H1 (cell line): Measurements from ENCODE around the gene FGF19. TPM values are rescaled to one million over a fixed set of nuclear protein-coding genes. Genes with fewer than 3 reads are reported as not detected.

ENCODE experiments used
- CTCF ChIA-PET: fragments of 300-600 bp; sonication (Branson Sonifier 250); formaldehyde crosslinking; loops from one replicate; lab custom pipeline; 2021; ENCODE audit not compliant: partially characterized antibody; lab: Charles Lee
- POLR2A ChIA-PET: fragments of 300-600 bp; sonication (Branson Sonifier 250); formaldehyde crosslinking; loops from one replicate; lab custom pipeline; 2021; ENCODE audit warnings: inconsistent platforms; ENCODE audit not compliant: partially characterized antibody; lab: Charles Lee
- DNase-seq, 2 experiments: peaks; one replicate each; pipeline versions ENCODE4 v3.0.0 to v3.0.0-alpha.2; 2010 to 2022; ENCODE audit warnings: low spot score in 2 of 2, low read depth in 1 of 2, mixed read lengths in 1 of 2
- FAIRE-seq: peaks from 2 replicates; lab custom pipeline; 2011; peaks lifted over from hg19 to GRCh38; lab: Jason Lieb, UNC
- H2AFZ ChIP-seq: 2 replicates; pipeline ENCODE4 v1.8.1; 2012; ENCODE audit warnings: low read length, inconsistent platforms
- H2AK5ac ChIP-seq: 2 replicates; pipeline ENCODE4 v1.6.1; 2013; ENCODE audit warnings: low read depth, low read length
- H2BK120ac ChIP-seq: replicated peaks from 2 replicates; pipeline ENCODE3; 2013; ENCODE audit warnings: low read depth, low read length, inconsistent platforms
- H2BK12ac ChIP-seq: 2 replicates; pipeline ENCODE4 v1.6.1; 2013; ENCODE audit warnings: low read depth, low read length
- H2BK15ac ChIP-seq: 2 replicates; pipeline ENCODE4 v1.6.1; 2013; ENCODE audit warnings: low read length
- H2BK20ac ChIP-seq: 2 replicates; pipeline ENCODE4 v1.6.1; 2013; ENCODE audit warnings: low read length
- H2BK5ac ChIP-seq: 2 replicates; pipeline ENCODE4 v1.6.1; 2013; ENCODE audit warnings: low read depth, low read length
- H3K14ac ChIP-seq: 2 replicates; pipeline ENCODE4 v1.6.1; 2013; ENCODE audit warnings: inconsistent platforms; ENCODE audit not compliant: insufficient read length
- H3K18ac ChIP-seq: 2 replicates; pipeline ENCODE4 v1.6.1; 2013; ENCODE audit warnings: low read length; ENCODE audit errors: extremely low read depth
- H3K23ac ChIP-seq: 2 replicates; pipeline ENCODE4 v1.6.1; 2013; ENCODE audit warnings: inconsistent platforms; ENCODE audit not compliant: insufficient read length
- H3K23me2 ChIP-seq: 2 replicates; pipeline ENCODE4 v1.6.1; 2013; ENCODE audit warnings: low read depth, low read length
- H3K27ac ChIP-seq: 2 replicates; pipeline ENCODE4 v1.6.1; 2011; ENCODE audit warnings: low read depth, low read length, inconsistent platforms
- H3K27me3 ChIP-seq, 4 experiments: replicated peaks in 1 of 4; 1 replicate in 1 of 4; 2 replicates in 3 of 4; pipeline versions ENCODE4 v1.6.1 to v1.8.1; 2011 to 2013; ENCODE audit warnings: low read length in 3 of 4, mild to moderate bottlenecking in 3 of 4, inconsistent platforms in 2 of 4, mixed read lengths in 2 of 4, moderate library complexity in 1 of 4; ENCODE audit not compliant: control insufficient read depth in 3 of 4, insufficient read depth in 3 of 4; ENCODE audit errors: extremely low read depth in 1 of 4
- H3K36me3 ChIP-seq, 4 experiments: 2 replicates each; pipeline versions ENCODE4 v1.6.1 to v1.8.1; 2011 to 2013; ENCODE audit warnings: mild to moderate bottlenecking in 4 of 4, low read length in 3 of 4, moderate library complexity in 2 of 4, control low read depth in 1 of 4, inconsistent platforms in 1 of 4; ENCODE audit not compliant: insufficient read depth in 4 of 4, control insufficient read depth in 2 of 4
- H3K4ac ChIP-seq: replicated peaks from 2 replicates; pipeline ENCODE3; 2013; ENCODE audit warnings: low read length, low read depth, mixed read lengths, inconsistent platforms; ENCODE audit not compliant: insufficient read length
- H3K4me1 ChIP-seq, 4 experiments: replicated peaks in 1 of 4; 1 replicate in 1 of 4; 2 replicates in 3 of 4; pipeline versions ENCODE4 v1.6.1 to v1.8.1; 2011 to 2013; ENCODE audit warnings: low read length in 3 of 4, inconsistent platforms in 2 of 4, mixed read lengths in 1 of 4; ENCODE audit not compliant: insufficient read depth in 4 of 4, control insufficient read depth in 3 of 4
- H3K4me2 ChIP-seq, 2 experiments: 2 replicates each; pipeline versions ENCODE4 v1.6.1 to v1.8.1; 2011 to 2013; ENCODE audit warnings: low read depth in 2 of 2, low read length in 2 of 2, control low read depth in 1 of 2, inconsistent platforms in 1 of 2, mild to moderate bottlenecking in 1 of 2; ENCODE audit not compliant: insufficient read depth in 1 of 2
- H3K4me3 ChIP-seq, 4 experiments: fragments of 200-600, 300-600 bp in 1 of 4; sonication (generic), shearing (Covaris generic), sonication (Bioruptor Twin) in 1 of 4; 2 replicates each; pipeline versions ENCODE4 v1.5.1 to v1.8.1; 2011 to 2016; ENCODE audit warnings: low read length in 4 of 4, low read depth in 3 of 4, control low read depth in 2 of 4, inconsistent platforms in 2 of 4, mild to moderate bottlenecking in 2 of 4, mixed read lengths in 1 of 4, moderate library complexity in 1 of 4; ENCODE audit not compliant: insufficient read depth in 2 of 4; ENCODE audit errors: extremely low read depth in 1 of 4
- H3K56ac ChIP-seq: replicated peaks from 2 replicates; pipeline ENCODE3; 2013; ENCODE audit warnings: low read depth, mild to moderate bottlenecking, mixed read lengths, low read length, inconsistent platforms; ENCODE audit not compliant: insufficient read length
- H3K79me1 ChIP-seq: 2 replicates; pipeline ENCODE4 v1.6.1; 2013; ENCODE audit warnings: low read depth, low read length, control low read depth
- H3K79me2 ChIP-seq, 2 experiments: 2 replicates each; pipeline versions ENCODE4 v1.6.1 to v1.8.1; 2012 to 2013; ENCODE audit warnings: low read length in 2 of 2, mild to moderate bottlenecking in 2 of 2, inconsistent platforms in 1 of 2; ENCODE audit not compliant: insufficient read depth in 2 of 2, control insufficient read depth in 1 of 2
- H3K9ac ChIP-seq, 4 experiments: replicated peaks in 1 of 4; 1 replicate in 1 of 4; 2 replicates in 3 of 4; pipeline versions ENCODE4 v1.6.1 to v1.8.1; 2011 to 2013; ENCODE audit warnings: low read depth in 3 of 4, low read length in 3 of 4, control low read depth in 2 of 4, mild to moderate bottlenecking in 2 of 4, moderate library complexity in 2 of 4, inconsistent platforms in 1 of 4; ENCODE audit errors: extremely low read depth in 1 of 4
- H3K9me3 ChIP-seq, 2 experiments: 2 replicates each; pipeline versions ENCODE4 v1.6.1 to v1.8.1; 2012 to 2013; ENCODE audit warnings: mild to moderate bottlenecking in 2 of 2, moderate library complexity in 2 of 2, control low read depth in 1 of 2, inconsistent platforms in 1 of 2, low read depth in 1 of 2, low read length in 1 of 2, mixed read lengths in 1 of 2; ENCODE audit not compliant: insufficient read depth in 2 of 2
- H4K20me1 ChIP-seq, 2 experiments: replicated peaks in 1 of 2; 2 replicates each; pipeline versions ENCODE3 to v1.8.1; 2011 to 2013; ENCODE audit warnings: inconsistent platforms in 2 of 2, low read length in 2 of 2, mild to moderate bottlenecking in 1 of 2; ENCODE audit not compliant: insufficient read depth in 2 of 2, control insufficient read depth in 1 of 2
- H4K5ac ChIP-seq: 2 replicates; pipeline ENCODE4 v1.6.1; 2013; ENCODE audit warnings: low read length, low read depth, mixed read lengths, inconsistent platforms; ENCODE audit not compliant: insufficient read length
- H4K8ac ChIP-seq: 2 replicates; pipeline ENCODE4 v1.8.0; 2013; ENCODE audit warnings: mild to moderate bottlenecking, moderate library complexity, low read length, inconsistent platforms; ENCODE audit not compliant: insufficient read depth; ENCODE audit errors: extremely low read depth
- H4K91ac ChIP-seq: replicated peaks from 2 replicates; pipeline ENCODE3; 2013; ENCODE audit warnings: low read length, mixed read lengths, inconsistent platforms; ENCODE audit not compliant: insufficient read length
- BACH1 ChIP-seq: IDR thresholded peaks from 2 replicates; pipeline ENCODE4 v1.6.1; 2012; ENCODE audit warnings: low read length, improper control_type of control experiment
- HDAC2 ChIP-seq, 2 experiments: fragments of 300-600 bp in 1 of 2; sonication (generic) in 1 of 2; IDR thresholded peaks; 2 replicates each; pipeline ENCODE4 v1.6.1; 2011 to 2012; ENCODE audit warnings: low read depth in 2 of 2, low read length in 2 of 2, mild to moderate bottlenecking in 2 of 2, moderate library complexity in 2 of 2, borderline replicate concordance in 1 of 2, inconsistent platforms in 1 of 2
- JUND ChIP-seq: IDR thresholded peaks from 2 replicates; pipeline ENCODE4 v1.6.1; 2011; ENCODE audit warnings: mild to moderate bottlenecking, improper control_type of control experiment, low read length
- MAFK ChIP-seq: IDR thresholded peaks from 2 replicates; pipeline ENCODE4 v1.6.1; 2012; ENCODE audit warnings: low read depth, mild to moderate bottlenecking, improper control_type of control experiment, low read length
- MAX ChIP-seq: IDR thresholded peaks from 2 replicates; pipeline ENCODE4 v1.6.1; 2012; ENCODE audit warnings: inconsistent platforms
- RBBP5 ChIP-seq: IDR thresholded peaks from 2 replicates; pipeline ENCODE4 v1.7.1; 2012; ENCODE audit warnings: low read depth, mild to moderate bottlenecking, inconsistent platforms, low read length, moderate library complexity, borderline replicate concordance
- SIN3A ChIP-seq, 2 experiments: IDR thresholded peaks in 1 of 2; conservative IDR thresholded peaks in 1 of 2; 2 replicates each; pipeline ENCODE4 v1.6.1; 2011 to 2012; ENCODE audit warnings: low read length in 2 of 2, improper control_type of control experiment in 1 of 2, low read depth in 1 of 2, mild to moderate bottlenecking in 1 of 2
- SP1 ChIP-seq: IDR thresholded peaks from 2 replicates; pipeline ENCODE4 v1.6.1; 2011; ENCODE audit warnings: low read depth, low read length
- TAF1 ChIP-seq: IDR thresholded peaks from 2 replicates; pipeline ENCODE4 v1.6.1; 2011; ENCODE audit warnings: mild to moderate bottlenecking, low read depth, low read length
- TEAD4 ChIP-seq: IDR thresholded peaks from 2 replicates; pipeline ENCODE4 v1.6.1; 2012; ENCODE audit warnings: low read depth, low read length, inconsistent platforms, mixed read lengths
- WGBS, 2 experiments: shearing (Covaris generic) in 1 of 2; methylation state at CpG; one replicate each; pipeline versions ENCODE4 v1.1.6 to v1.1.7; 2013 to 2015; ENCODE audit warnings: low lambda C conversion rate in 2 of 2, mixed read lengths in 2 of 2, inconsistent platforms in 1 of 2, low coverage in 1 of 2, missing lambda C conversion rate in 1 of 2; ENCODE audit not compliant: insufficient replicate concordance in 2 of 2, insufficient coverage in 1 of 2, insufficient read length in 1 of 2; ENCODE audit errors: extremely low coverage in 1 of 2, missing lambda C conversion rate in 1 of 2; 5-methylcytosine and 5-hydroxymethylcytosine counted together
- polyA plus RNA-seq, 7 experiments: library from polyadenylated mRNA; depleted of rRNA in 3 of 7; stranded (reverse) in 5 of 7; unstranded in 2 of 7; fragments of >200 nt in 5 of 7; fragments of 200-250 nt in 2 of 7; gene quantifications; 1 replicate in 5 of 7; 2 replicates in 1 of 7; 4 replicates in 1 of 7; pipeline versions ENCODE4 v1.2.1 to v1.2.3, GENCODE V29; 2011 to 2013; ENCODE audit warnings: missing spikeins in 2 of 7, mixed read lengths in 2 of 7
- total RNA-seq: library from RNA; stranded (reverse); fragmentation: NEBNext Ultra II Directional; extraction: Animal tissue kit (Norgen Biotek cat#: 25700); gene quantifications from 2 replicates; pipeline ENCODE4 v1.2.1, GENCODE V29; 2021

The FGF19 gene
- total and polyA plus RNA-seq, 2 of the 8 experiments (the other 6 are each of a cell fraction or from before 2014, with no cell fraction given), result 9.6 to 14.8 TPM

GRCh38 chr11:69657911-69658625, 45.8 kb downstream of the FGF19 start:
- no peaks in the 10 kb centered on the region for H3K79me1 ChIP-seq
- H3K4me2 ChIP-seq, result peak overlapping the region in 1 of 2 experiments; percentile 16; a peak in 1 of 4 replicates
- FAIRE-seq (peak; percentile 50), DNase-seq (peak in 1 of 2 experiments; percentile 69)
- peak overlapping the region; percentile 98; the same call in 1 of the 2 replicates for H2BK20ac ChIP-seq
- peak overlapping the region; percentile 45 for H4K8ac ChIP-seq
- peaks cover 0 to 13% (median 8%) of the 10 kb centered on the region in 4 experiments; a peak in 4 of 8 replicates for H3K36me3 ChIP-seq
- H3K14ac ChIP-seq, result no peak overlapping the region
- ChIA-PET CTCF (interaction anchor here (0.6 to 8.4 kb wide), 12 partner anchors 12 to 815 kb away, joined by 3 to 81 read pairs (median 4); partner anchors contain the start of gene LTO1), POLR2A (interaction anchor here (1.0 to 10.9 kb wide), 9 partner anchors 8 to 544 kb away, joined by 3 to 197 read pairs (median 4); partner anchors contain the start of genes CCND1 and FGF19)
- H2AK5ac ChIP-seq, result peak overlapping the region; percentile 25; the same call in 1 of the 2 replicates
- H2AFZ ChIP-seq, result peak overlapping the region; percentile 54
- H3K9me3 ChIP-seq, result no peaks in the 10 kb centered on the region
- peak overlapping the region; percentile 75 for H3K18ac ChIP-seq
- peak overlapping the region; percentile 58 for H4K91ac ChIP-seq
- H3K4me1 ChIP-seq, result peaks cover 5 to 18% (median 13%) of the 10 kb centered on the region in 4 experiments
- H4K5ac ChIP-seq, result peak overlapping the region; percentile 5
- no peak overlapping the region for H3K56ac ChIP-seq
- H4K20me1 ChIP-seq, result no peaks in the 10 kb centered on the region
- H3K79me2 ChIP-seq, result no peaks in the 10 kb centered on the region
- no peaks in the 10 kb centered on the region; a peak in 1 of 7 replicates for H3K27me3 ChIP-seq
- H3K9ac ChIP-seq, result no peak overlapping the region; a peak in 2 of 7 replicates
- WGBS, 2 experiments, result 41% methylated on average over 26 of the region's 27 CpGs; no CpG with 5 or more reads in 1 of the 2 experiments
- no peak overlapping the region for H3K27ac ChIP-seq
- no peak overlapping the region; a peak in 1 of 8 replicates for H3K4me3 ChIP-seq
- H2BK12ac ChIP-seq, result peak overlapping the region; percentile 94
- H2BK15ac ChIP-seq, result peak overlapping the region; percentile 83; the same call in 1 of the 2 replicates
- H3K23ac ChIP-seq, result no peak overlapping the region
- no peaks in the 10 kb centered on the region for H3K23me2 ChIP-seq
- peak overlapping the region; percentile 57 for H3K4ac ChIP-seq
- H2BK120ac ChIP-seq, result peak overlapping the region; percentile 84
- H2BK5ac ChIP-seq, result peak overlapping the region; percentile 69; the same call in 1 of the 2 replicates
- TF ChIP-seq HDAC2 (IDR thresholded peaks at IDR 0.05; ENCODE audit: borderline replicate concordance in 1 of 2, low read depth in 2 of 2, low read length in 2 of 2) (0 out of 4 replicates have a peak, but pooled peaks of 1 of the 2 experiments have one; percentile 42), TEAD4 (peak; percentile 98), BACH1 (no peak; the same call in 1 of the 2 replicates), MAFK (no peak), JUND (no peak), MAX (peak; percentile 61), TAF1 (peak; percentile 11; the same call in 1 of the 2 replicates), SIN3A (conservative IDR thresholded peaks at IDR 0.05 in 1 of 2, IDR thresholded peaks at IDR 0.05 in 1 of 2; ENCODE audit: low read depth in 1 of 2, low read length in 2 of 2) (0 out of 4 replicates have a peak, but pooled peaks of 1 of the 2 experiments have one; percentile 42), RBBP5 (0 out of 2 replicates have a peak, but pooled peaks have one; percentile 50), SP1 (peak; percentile 20; the same call in 1 of the 2 replicates)
